ENCODE results near the gene MYBBP1A. TPM values are rescaled to one million over a fixed set of nuclear protein-coding genes. Genes with fewer than 3 reads are reported as not detected.

Gene MYBBP1A
- polyA plus RNA-seq, 1 experiment = 24.1 TPM

- Histone ChIP-seq H3K27me3 (ENCODE audit: control insufficient read depth, insufficient read depth, low read length) (peaks cover 16% of the 10 kb centered on the region), H3K36me3 (ENCODE audit: control insufficient read depth, insufficient read depth, low read length) (no peaks in the 10 kb centered on the region), H3K4me3 (ENCODE audit: low read depth, low read length) (no peak overlapping the region)
- CTCF ChIA-PET = no interaction called here
- DNase-seq (ENCODE audit: low read depth) = no peak
- POLR2A ChIA-PET = no interaction called here
- no peak for TF ChIP-seq CTCF (IDR thresholded peaks at IDR 0.05; ENCODE audit: insufficient read depth, low read depth, low read length)
Measured at GRCh38 chr17:4509401-4509800, 45.8 kb downstream of the MYBBP1A start.

- no peak for DNase-seq (ENCODE audit: low read depth)
- Histone ChIP-seq H3K4me3 (ENCODE audit: low read depth, low read length) (no peak overlapping the region), H3K36me3 (ENCODE audit: control insufficient read depth, insufficient read depth, low read length) (no peaks in the 10 kb centered on the region), H3K27me3 (ENCODE audit: control insufficient read depth, insufficient read depth, low read length) (peaks cover 19% of the 10 kb centered on the region)
- ChIA-PET CTCF (interaction anchor here (1.0 kb wide), 1 partner anchor 58 kb away, joined by 3 read pairs; no protein-coding TSS in a partner anchor), POLR2A (no interaction called here)
- TF ChIP-seq CTCF (IDR thresholded peaks at IDR 0.05; ENCODE audit: insufficient read depth, low read depth, low read length) = no peak
Measured at GRCh38 chr17:4508207-4508606, 47.0 kb downstream of the MYBBP1A start.

- TF ChIP-seq CTCF (IDR thresholded peaks at IDR 0.05; ENCODE audit: insufficient read depth, low read depth, low read length) = no peak
- ChIA-PET CTCF (interaction anchor here (1.0 to 1.1 kb wide), 3 partner anchors 11 to 59 kb away, joined by 3 to 4 read pairs (median 3); no protein-coding TSS in a partner anchor), POLR2A (no interaction called here)
- Histone ChIP-seq H3K27me3 (ENCODE audit: control insufficient read depth, insufficient read depth, low read length) (peaks cover 24% of the 10 kb centered on the region), H3K4me3 (ENCODE audit: low read depth, low read length) (no peak overlapping the region), H3K36me3 (ENCODE audit: control insufficient read depth, insufficient read depth, low read length) (no peaks in the 10 kb centered on the region)
- DNase-seq (ENCODE audit: low read depth) = no peak
Measured at GRCh38 chr17:4507361-4508111, 47.6 kb downstream of the MYBBP1A start.

- H3K27me3 ChIP-seq (ENCODE audit: control insufficient read depth, insufficient read depth, low read length) = peaks cover 27% of the 10 kb centered on the region
- ChIA-PET CTCF (interaction anchor here (1.1 kb wide), 2 partner anchors 12 to 15 kb away, joined by 3 to 4 read pairs; no protein-coding TSS in a partner anchor), POLR2A (no interaction called here)
- no peak for TF ChIP-seq CTCF (IDR thresholded peaks at IDR 0.05; ENCODE audit: insufficient read depth, low read depth, low read length)
- H3K36me3 ChIP-seq (ENCODE audit: control insufficient read depth, insufficient read depth, low read length) = no peaks in the 10 kb centered on the region
- no peak for DNase-seq (ENCODE audit: low read depth)
- H3K4me3 ChIP-seq (ENCODE audit: low read depth, low read length) = no peak overlapping the region
Measured at GRCh38 chr17:4506892-4507291, 48.3 kb downstream of the MYBBP1A start.

GRCh38 chr17:4506175-4506813 lies 48.9 kb downstream of the MYBBP1A start:
- TF ChIP-seq CTCF (IDR thresholded peaks at IDR 0.05; ENCODE audit: insufficient read depth, low read depth, low read length) = no peak
- H3K27me3 ChIP-seq (ENCODE audit: control insufficient read depth, insufficient read depth, low read length) = peaks cover 28% of the 10 kb centered on the region
- no peaks in the 10 kb centered on the region for H3K36me3 ChIP-seq (ENCODE audit: control insufficient read depth, insufficient read depth, low read length)
- ChIA-PET CTCF (interaction anchor here (1.1 kb wide), 2 partner anchors 12 to 16 kb away, joined by 3 to 4 read pairs; no protein-coding TSS in a partner anchor), POLR2A (no interaction called here)
- DNase-seq (ENCODE audit: low read depth) = no peak
- no peak overlapping the region for H3K4me3 ChIP-seq (ENCODE audit: low read depth, low read length)
